ENCODE results near the gene ITIH4.

DNA sequence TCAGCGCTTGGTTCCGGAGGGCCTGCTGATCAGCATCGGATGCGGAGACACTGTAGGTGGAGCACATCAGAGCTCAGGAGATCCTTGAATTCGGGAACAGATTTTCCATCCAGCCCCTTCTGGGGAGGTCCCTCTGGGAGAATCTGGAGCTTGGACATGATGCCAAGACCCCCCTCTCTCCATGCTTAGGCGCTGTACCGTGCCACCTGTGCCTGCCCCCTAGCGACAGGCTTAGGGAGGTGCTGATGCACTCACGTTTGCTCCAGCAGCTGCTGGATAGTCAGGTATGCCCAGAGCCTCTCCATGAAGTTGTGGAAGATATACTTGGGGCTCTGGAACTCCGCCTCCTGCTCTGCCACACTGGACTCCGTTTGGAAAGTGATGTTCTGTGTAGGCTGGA is 9.7 kb downstream of the ITIH4 start:
- TF ChIP-seq EZH2 (IDR thresholded peaks at IDR 0.05; ENCODE audit: borderline replicate concordance, low read depth, low read length, severe bottlenecking) (no peak), CTCF (IDR thresholded peaks at IDR 0.05; ENCODE audit: borderline replicate concordance, extremely low read depth, low read length, poor library complexity, severe bottlenecking) (peak; percentile 61)

All from DND-41 (cell line).